ENCODE measurements around the gene LTBP4. TPM values are rescaled to one million over a fixed set of nuclear protein-coding genes. Genes with fewer than 3 reads are reported as not detected.
A peak's percentile ranks its signal among the peaks of the same experiment; 100 is the strongest.

Gene LTBP4
- total RNA-seq, 1 donor, result 16.6 TPM

DNA sequence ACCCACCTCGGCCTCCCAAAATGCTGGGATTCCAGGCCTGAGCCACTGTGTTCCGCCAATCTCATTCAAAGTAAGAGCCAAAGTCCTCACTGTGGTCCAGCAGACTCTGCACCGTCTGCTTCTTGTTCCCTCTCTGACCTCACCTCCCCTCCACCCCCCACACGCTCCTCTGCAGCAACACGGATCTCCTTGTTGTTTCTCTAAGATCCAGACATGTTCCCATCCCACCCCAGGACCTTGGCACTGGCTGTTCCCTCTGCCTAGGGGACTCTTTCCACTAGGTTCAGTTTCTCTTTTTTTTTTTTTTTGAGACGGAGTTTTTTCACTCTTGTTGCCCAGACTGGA is 38.4 kb downstream of the LTBP4 start:
- Histone ChIP-seq H4K20me1 (ENCODE audit: insufficient read depth, low read length) (no peaks in the 10 kb centered on the region), H3K27me3 (ENCODE audit: insufficient read depth, low read length) (no peaks in the 10 kb centered on the region), H3K79me2 (ENCODE audit: insufficient read depth, low read length) (no peaks in the 10 kb centered on the region), H3K4me1 (ENCODE audit: insufficient read depth, low read length) (peaks cover 15% of the 10 kb centered on the region), H3K36me3 (ENCODE audit: insufficient read depth, low read length) (no peaks in the 10 kb centered on the region), H3K4me2 (ENCODE audit: insufficient read depth, low read length) (no peak overlapping the region), H3K27ac (ENCODE audit: low read depth, low read length) (no peak overlapping the region), H2AFZ (ENCODE audit: low read length) (no peak overlapping the region), H3K9me3 (ENCODE audit: low read depth, low read length) (no peaks in the 10 kb centered on the region), H3K4me3 (ENCODE audit: insufficient read depth, low read length) (no peak overlapping the region)
- no peak for DNase-seq (ENCODE audit: insufficient read length, low spot score, missing footprints)
- TF ChIP-seq, protein P1, sequence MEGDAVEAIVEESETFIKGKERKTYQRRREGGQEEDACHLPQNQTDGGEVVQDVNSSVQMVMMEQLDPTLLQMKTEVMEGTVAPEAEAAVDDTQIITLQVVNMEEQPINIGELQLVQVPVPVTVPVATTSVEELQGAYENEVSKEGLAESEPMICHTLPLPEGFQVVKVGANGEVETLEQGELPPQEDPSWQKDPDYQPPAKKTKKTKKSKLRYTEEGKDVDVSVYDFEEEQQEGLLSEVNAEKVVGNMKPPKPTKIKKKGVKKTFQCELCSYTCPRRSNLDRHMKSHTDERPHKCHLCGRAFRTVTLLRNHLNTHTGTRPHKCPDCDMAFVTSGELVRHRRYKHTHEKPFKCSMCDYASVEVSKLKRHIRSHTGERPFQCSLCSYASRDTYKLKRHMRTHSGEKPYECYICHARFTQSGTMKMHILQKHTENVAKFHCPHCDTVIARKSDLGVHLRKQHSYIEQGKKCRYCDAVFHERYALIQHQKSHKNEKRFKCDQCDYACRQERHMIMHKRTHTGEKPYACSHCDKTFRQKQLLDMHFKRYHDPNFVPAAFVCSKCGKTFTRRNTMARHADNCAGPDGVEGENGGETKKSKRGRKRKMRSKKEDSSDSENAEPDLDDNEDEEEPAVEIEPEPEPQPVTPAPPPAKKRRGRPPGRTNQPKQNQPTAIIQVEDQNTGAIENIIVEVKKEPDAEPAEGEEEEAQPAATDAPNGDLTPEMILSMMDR (IDR thresholded peaks at IDR 0.05; ENCODE audit: extremely low read depth, low read depth, low read length), result no peak

DNA sequence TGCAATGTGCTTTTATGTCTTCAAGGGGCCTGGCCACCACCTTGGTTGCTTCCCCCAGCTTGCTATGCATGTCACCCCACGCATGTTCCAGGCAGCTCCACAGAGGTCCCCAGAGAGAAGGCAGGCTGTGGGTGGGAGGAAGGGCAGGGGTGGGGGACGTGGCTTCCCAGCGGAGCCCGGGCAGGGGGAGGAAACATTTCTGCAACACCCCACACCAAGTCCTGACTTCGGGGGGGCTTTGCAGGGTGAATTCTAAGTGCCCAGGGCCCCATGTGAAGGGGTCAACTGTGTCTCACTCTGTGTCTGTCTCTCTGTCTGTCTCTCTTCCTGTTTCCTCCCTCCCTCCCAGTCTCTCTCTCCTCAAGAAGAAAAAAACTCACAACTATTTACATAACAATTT is 39.6 kb downstream of the LTBP4 start:
- Histone ChIP-seq H3K27me3 (ENCODE audit: insufficient read depth, low read length) (no peaks in the 10 kb centered on the region), H3K79me2 (ENCODE audit: insufficient read depth, low read length) (no peaks in the 10 kb centered on the region), H4K20me1 (ENCODE audit: insufficient read depth, low read length) (no peaks in the 10 kb centered on the region), H3K4me3 (ENCODE audit: insufficient read depth, low read length) (peak overlapping the region; percentile 35), H3K4me2 (ENCODE audit: insufficient read depth, low read length) (peak overlapping the region; percentile 55), H3K9me3 (ENCODE audit: low read depth, low read length) (no peaks in the 10 kb centered on the region), H3K36me3 (ENCODE audit: insufficient read depth, low read length) (no peaks in the 10 kb centered on the region), H3K27ac (ENCODE audit: low read depth, low read length) (peak overlapping the region; percentile 28), H3K4me1 (ENCODE audit: insufficient read depth, low read length) (peaks cover 20% of the 10 kb centered on the region), H2AFZ (ENCODE audit: low read length) (peak overlapping the region; percentile 83)
- TF ChIP-seq, protein P1 (IDR thresholded peaks at IDR 0.05; ENCODE audit: extremely low read depth, low read depth, low read length), result no peak
- no peak for DNase-seq (ENCODE audit: insufficient read length, low spot score, missing footprints)

DNA sequence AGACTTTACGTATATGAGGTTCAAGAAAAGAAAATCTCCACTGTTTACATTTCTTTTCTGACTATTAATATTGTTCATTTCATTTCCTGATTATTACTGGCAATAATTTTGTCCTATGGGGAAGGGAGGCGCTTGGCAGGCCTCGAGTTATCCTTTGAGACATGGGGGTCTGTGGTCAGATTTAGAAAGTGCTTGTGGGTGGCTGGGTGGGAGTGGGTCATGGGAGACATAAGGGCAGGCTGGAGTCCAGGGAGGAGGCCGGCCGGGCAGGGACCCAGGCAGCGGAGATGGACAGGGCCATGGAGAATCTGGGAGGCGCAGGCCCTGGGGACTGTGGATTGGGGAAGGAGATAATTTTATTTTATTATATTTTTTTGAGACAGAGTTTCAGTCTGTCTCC is 40.1 kb downstream of the LTBP4 start:
- Histone ChIP-seq H3K4me2 (ENCODE audit: insufficient read depth, low read length) (peak overlapping the region; percentile 55), H2AFZ (ENCODE audit: low read length) (peak overlapping the region; percentile 79), H3K27ac (ENCODE audit: low read depth, low read length) (peak overlapping the region; percentile 28), H3K27me3 (ENCODE audit: insufficient read depth, low read length) (no peaks in the 10 kb centered on the region), H3K79me2 (ENCODE audit: insufficient read depth, low read length) (no peaks in the 10 kb centered on the region), H3K4me3 (ENCODE audit: insufficient read depth, low read length) (no peak overlapping the region), H3K4me1 (ENCODE audit: insufficient read depth, low read length) (peaks cover 23% of the 10 kb centered on the region), H4K20me1 (ENCODE audit: insufficient read depth, low read length) (no peaks in the 10 kb centered on the region), H3K9me3 (ENCODE audit: low read depth, low read length) (no peaks in the 10 kb centered on the region), H3K36me3 (ENCODE audit: insufficient read depth, low read length) (no peaks in the 10 kb centered on the region)
- no peak for DNase-seq (ENCODE audit: insufficient read length, low spot score, missing footprints)
- TF ChIP-seq, protein P1 (IDR thresholded peaks at IDR 0.05; ENCODE audit: extremely low read depth, low read depth, low read length), result no peak

DNA sequence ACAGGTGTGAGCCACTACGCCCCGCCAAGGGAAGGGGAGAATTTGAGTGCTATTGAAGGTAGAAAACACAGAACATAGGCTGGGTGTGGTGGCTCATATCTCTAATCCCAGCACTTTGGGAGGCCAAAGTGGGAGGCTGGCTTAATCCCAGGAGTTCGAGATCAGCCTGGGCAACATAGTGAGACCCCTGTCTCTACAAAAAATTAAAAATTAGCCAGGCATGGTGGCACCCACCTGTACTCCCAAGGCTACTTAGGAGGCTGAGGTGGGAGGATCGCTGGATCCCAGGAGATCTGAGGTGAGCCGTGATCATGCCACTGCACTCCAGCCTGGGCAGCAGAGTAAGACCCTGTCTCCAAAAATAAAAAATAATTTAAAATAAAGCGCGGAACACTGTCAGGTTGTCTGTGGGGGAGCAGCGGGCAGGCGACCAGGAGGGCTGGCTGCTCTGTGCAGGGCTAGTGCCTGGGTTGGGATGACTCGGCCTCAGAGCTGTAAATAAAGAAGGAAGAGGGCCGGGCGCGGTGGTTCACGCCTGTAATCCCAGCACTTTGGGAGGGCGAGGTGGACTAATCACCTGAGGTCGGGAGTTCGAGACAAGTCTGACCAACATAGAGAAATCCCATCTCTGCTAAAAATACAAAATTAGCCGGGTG is 41.0 kb downstream of the LTBP4 start:
- Histone ChIP-seq H3K4me1 (ENCODE audit: insufficient read depth, low read length) (peaks cover 31% of the 10 kb centered on the region), H3K9me3 (ENCODE audit: low read depth, low read length) (no peaks in the 10 kb centered on the region)

More for the DNA sequence above, 41.0 kb downstream of the LTBP4 start:
- H4K20me1 ChIP-seq (ENCODE audit: insufficient read depth, low read length), result no peaks in the 10 kb centered on the region
- TF ChIP-seq, protein P1 (IDR thresholded peaks at IDR 0.05; ENCODE audit: extremely low read depth, low read depth, low read length), result no peak
- no peak overlapping the region for H3K4me3 ChIP-seq (ENCODE audit: insufficient read depth, low read length)
- DNase-seq (ENCODE audit: insufficient read length, low spot score, missing footprints), result no peak
- no peak overlapping the region for H3K4me2 ChIP-seq (ENCODE audit: insufficient read depth, low read length)
- no peak overlapping the region for H2AFZ ChIP-seq (ENCODE audit: low read length)
- H3K79me2 ChIP-seq (ENCODE audit: insufficient read depth, low read length), result no peaks in the 10 kb centered on the region
- H3K27me3 ChIP-seq (ENCODE audit: insufficient read depth, low read length), result no peaks in the 10 kb centered on the region
- H3K27ac ChIP-seq (ENCODE audit: low read depth, low read length), result no peak overlapping the region
- no peaks in the 10 kb centered on the region for H3K36me3 ChIP-seq (ENCODE audit: insufficient read depth, low read length)

All from osteoblast (primary cell).